HepG2 (cell line): ENCODE measurements around the gene USP7. TPM values are rescaled to one million over a fixed set of nuclear protein-coding genes. Genes with fewer than 3 reads are reported as not detected.

Experiments
- CBX1 ChIP-seq: IDR thresholded peaks from one replicate; pipeline ENCODE4 v1.6.1; 2016; ENCODE audit warnings: antibody characterized with exemption, low read depth
- ELF4 ChIP-seq: sonication (generic); formaldehyde crosslinking; IDR thresholded peaks from 2 replicates; pipeline ENCODE4 v1.5.0; 2020; ENCODE audit warnings: missing genetic modification reagents, mild to moderate bottlenecking, moderate library complexity, borderline replicate concordance
- GATAD1 ChIP-seq: IDR thresholded peaks from 2 replicates; pipeline ENCODE4 v1.6.1; 2016; ENCODE audit warnings: missing genetic modification reagents, missing compliant biosample characterization
- NFRKB ChIP-seq: fragments of 450-650 bp; IDR thresholded peaks from 2 replicates; pipeline ENCODE4 v1.6.1; 2017
- ZBTB38 ChIP-seq: sonication (generic); formaldehyde crosslinking; IDR thresholded peaks from 2 replicates; pipeline ENCODE4 v1.5.1; 2020; ENCODE audit warnings: mild to moderate bottlenecking, missing genetic modification reagents
- ZNF510 ChIP-seq: sonication (generic); formaldehyde crosslinking; IDR thresholded peaks from 2 replicates; pipeline ENCODE4 v1.4.0; 2020; ENCODE audit warnings: low read depth, mild to moderate bottlenecking, missing genetic modification reagents
- ZNF678 ChIP-seq: sonication (generic); formaldehyde crosslinking; IDR thresholded peaks from 2 replicates; pipeline ENCODE4 v1.4.0; 2020; ENCODE audit warnings: mild to moderate bottlenecking, missing genetic modification reagents
- polyA plus RNA-seq, 8 experiments: library from polyadenylated mRNA; depleted of rRNA in 3 of 8; stranded (reverse) in 7 of 8; unstranded in 1 of 8; fragments of >200 nt; fragmentation: Illumina TruSeq in 4 of 8; extraction: Trizol in 4 of 8; gene quantifications; 2 replicates each; pipeline versions ENCODE4 v1.2.1 to v1.2.3, GENCODE V29; 2011 to 2016; ENCODE audit warnings: low read depth in 4 of 8, missing spikeins in 1 of 8, mixed read lengths in 1 of 8; ENCODE audit not compliant: insufficient read depth in 1 of 8
- total RNA-seq, 5 experiments: library from RNA; depleted of rRNA; stranded (reverse); fragments of >200 nt; fragmentation: Illumina TruSeq; extraction: Trizol; gene quantifications; 2 replicates each; pipeline ENCODE4 v1.2.3, GENCODE V29; 2016; ENCODE audit warnings: low read depth in 1 of 5
- TF ChIP-seq, protein P1 (sequence below): sonication (generic); formaldehyde crosslinking; IDR thresholded peaks from 2 replicates; pipeline ENCODE4 v1.8.0; 2022; ENCODE audit warnings: missing genetic modification reagents, mild to moderate bottlenecking, moderate library complexity, borderline replicate concordance
- TF ChIP-seq, protein P2 (sequence below): sonication (generic); formaldehyde crosslinking; conservative IDR thresholded peaks from 2 replicates; pipeline ENCODE4 v1.4.0; 2020; ENCODE audit warnings: missing genetic modification reagents
- TF ChIP-seq, protein P3 (sequence below): sonication (generic); formaldehyde crosslinking; IDR thresholded peaks from 2 replicates; pipeline ENCODE4 v1.5.1; 2020; ENCODE audit warnings: missing genetic modification reagents, mild to moderate bottlenecking, borderline replicate concordance
- TF ChIP-seq, protein P4 (sequence below): sonication (generic); formaldehyde crosslinking; IDR thresholded peaks from 2 replicates; pipeline ENCODE4 v1.5.1; 2020; ENCODE audit warnings: mild to moderate bottlenecking, missing genetic modification reagents, moderate library complexity
- TF ChIP-seq, protein P5 (sequence below): sonication (generic); formaldehyde crosslinking; IDR thresholded peaks from 2 replicates; pipeline ENCODE4 v1.4.0; 2020; ENCODE audit warnings: mild to moderate bottlenecking, low read depth, missing genetic modification reagents
- TF ChIP-seq, protein P6 (sequence below): sonication (generic); formaldehyde crosslinking; IDR thresholded peaks from 2 replicates; pipeline ENCODE4 v1.4.0; 2020; ENCODE audit warnings: mild to moderate bottlenecking, missing genetic modification reagents
- TF ChIP-seq, protein P7 (sequence below): sonication (generic); formaldehyde crosslinking; IDR thresholded peaks from 2 replicates; pipeline ENCODE4 v1.5.0; 2020; ENCODE audit warnings: mild to moderate bottlenecking, low read depth, missing genetic modification reagents, borderline replicate concordance

The USP7 gene
- total and polyA plus RNA-seq, 2 of the 13 experiments (the other 11 are each of a cell fraction or from before 2014, with no cell fraction given): 52.5 to 173 TPM

DNA sequence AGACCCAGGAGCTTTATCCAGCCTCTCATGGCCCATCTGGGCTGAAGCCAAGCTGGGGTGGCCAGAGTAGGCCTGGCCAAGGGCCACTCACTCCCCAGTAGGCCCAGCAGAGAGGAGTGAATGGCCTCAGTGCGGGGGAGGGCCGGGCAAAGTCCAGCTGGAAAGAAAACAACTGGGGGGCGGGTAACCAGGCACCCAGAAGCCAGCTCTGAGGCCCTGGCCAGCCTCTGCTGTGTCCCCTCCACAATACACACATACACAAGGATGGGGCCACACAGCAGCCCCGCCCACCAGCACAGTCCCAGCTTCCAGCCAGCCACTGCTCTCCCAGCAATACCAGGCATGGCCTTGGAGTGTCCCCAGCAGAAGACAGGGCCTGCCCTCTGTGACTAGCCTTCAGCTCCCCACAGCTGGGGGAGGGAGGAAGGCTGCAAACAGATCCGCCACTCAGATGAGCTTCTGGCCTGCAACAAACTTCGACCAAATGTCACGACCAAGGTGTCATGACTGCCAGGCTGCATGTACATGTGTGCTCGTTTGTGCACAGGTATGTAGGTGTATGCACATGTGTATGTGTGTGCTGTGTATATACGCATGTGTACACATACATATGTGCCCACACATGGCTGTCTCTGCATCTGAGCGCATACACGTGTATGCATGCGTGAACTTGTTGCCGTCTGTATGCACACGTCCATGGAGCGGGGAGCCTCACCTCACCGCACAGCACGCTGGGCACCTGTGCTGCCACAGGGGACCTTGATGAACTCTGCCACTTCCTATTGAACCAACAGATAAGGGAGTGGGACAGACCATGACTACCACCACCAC is 99.9 kb downstream of the USP7 start (continued):
- TF ChIP-seq, protein P1, sequence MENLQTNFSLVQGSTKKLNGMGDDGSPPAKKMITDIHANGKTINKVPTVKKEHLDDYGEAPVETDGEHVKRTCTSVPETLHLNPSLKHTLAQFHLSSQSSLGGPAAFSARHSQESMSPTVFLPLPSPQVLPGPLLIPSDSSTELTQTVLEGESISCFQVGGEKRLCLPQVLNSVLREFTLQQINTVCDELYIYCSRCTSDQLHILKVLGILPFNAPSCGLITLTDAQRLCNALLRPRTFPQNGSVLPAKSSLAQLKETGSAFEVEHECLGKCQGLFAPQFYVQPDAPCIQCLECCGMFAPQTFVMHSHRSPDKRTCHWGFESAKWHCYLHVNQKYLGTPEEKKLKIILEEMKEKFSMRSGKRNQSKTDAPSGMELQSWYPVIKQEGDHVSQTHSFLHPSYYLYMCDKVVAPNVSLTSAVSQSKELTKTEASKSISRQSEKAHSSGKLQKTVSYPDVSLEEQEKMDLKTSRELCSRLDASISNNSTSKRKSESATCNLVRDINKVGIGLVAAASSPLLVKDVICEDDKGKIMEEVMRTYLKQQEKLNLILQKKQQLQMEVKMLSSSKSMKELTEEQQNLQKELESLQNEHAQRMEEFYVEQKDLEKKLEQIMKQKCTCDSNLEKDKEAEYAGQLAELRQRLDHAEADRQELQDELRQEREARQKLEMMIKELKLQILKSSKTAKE (CRISPR knock-in tag): peak; percentile 97
- TF ChIP-seq, protein P2, sequence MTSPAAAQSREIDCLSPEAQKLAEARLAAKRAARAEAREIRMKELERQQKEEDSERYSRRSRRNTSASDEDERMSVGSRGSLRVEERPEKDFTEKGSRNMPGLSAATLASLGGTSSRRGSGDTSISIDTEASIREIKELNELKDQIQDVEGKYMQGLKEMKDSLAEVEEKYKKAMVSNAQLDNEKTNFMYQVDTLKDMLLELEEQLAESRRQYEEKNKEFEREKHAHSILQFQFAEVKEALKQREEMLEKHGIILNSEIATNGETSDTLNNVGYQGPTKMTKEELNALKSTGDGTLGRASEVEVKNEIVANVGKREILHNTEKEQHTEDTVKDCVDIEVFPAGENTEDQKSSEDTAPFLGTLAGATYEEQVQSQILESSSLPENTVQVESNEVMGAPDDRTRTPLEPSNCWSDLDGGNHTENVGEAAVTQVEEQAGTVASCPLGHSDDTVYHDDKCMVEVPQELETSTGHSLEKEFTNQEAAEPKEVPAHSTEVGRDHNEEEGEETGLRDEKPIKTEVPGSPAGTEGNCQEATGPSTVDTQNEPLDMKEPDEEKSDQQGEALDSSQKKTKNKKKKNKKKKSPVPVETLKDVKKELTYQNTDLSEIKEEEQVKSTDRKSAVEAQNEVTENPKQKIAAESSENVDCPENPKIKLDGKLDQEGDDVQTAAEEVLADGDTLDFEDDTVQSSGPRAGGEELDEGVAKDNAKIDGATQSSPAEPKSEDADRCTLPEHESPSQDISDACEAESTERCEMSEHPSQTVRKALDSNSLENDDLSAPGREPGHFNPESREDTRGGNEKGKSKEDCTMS (CRISPR knock-in tag): no peak; the same call in 1 of the 2 replicates
- TF ChIP-seq, protein P3, sequence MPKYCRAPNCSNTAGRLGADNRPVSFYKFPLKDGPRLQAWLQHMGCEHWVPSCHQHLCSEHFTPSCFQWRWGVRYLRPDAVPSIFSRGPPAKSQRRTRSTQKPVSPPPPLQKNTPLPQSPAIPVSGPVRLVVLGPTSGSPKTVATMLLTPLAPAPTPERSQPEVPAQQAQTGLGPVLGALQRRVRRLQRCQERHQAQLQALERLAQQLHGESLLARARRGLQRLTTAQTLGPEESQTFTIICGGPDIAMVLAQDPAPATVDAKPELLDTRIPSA (CRISPR knock-in tag): no peak; the same call in 1 of the 2 replicates
- TF ChIP-seq, protein P4, sequence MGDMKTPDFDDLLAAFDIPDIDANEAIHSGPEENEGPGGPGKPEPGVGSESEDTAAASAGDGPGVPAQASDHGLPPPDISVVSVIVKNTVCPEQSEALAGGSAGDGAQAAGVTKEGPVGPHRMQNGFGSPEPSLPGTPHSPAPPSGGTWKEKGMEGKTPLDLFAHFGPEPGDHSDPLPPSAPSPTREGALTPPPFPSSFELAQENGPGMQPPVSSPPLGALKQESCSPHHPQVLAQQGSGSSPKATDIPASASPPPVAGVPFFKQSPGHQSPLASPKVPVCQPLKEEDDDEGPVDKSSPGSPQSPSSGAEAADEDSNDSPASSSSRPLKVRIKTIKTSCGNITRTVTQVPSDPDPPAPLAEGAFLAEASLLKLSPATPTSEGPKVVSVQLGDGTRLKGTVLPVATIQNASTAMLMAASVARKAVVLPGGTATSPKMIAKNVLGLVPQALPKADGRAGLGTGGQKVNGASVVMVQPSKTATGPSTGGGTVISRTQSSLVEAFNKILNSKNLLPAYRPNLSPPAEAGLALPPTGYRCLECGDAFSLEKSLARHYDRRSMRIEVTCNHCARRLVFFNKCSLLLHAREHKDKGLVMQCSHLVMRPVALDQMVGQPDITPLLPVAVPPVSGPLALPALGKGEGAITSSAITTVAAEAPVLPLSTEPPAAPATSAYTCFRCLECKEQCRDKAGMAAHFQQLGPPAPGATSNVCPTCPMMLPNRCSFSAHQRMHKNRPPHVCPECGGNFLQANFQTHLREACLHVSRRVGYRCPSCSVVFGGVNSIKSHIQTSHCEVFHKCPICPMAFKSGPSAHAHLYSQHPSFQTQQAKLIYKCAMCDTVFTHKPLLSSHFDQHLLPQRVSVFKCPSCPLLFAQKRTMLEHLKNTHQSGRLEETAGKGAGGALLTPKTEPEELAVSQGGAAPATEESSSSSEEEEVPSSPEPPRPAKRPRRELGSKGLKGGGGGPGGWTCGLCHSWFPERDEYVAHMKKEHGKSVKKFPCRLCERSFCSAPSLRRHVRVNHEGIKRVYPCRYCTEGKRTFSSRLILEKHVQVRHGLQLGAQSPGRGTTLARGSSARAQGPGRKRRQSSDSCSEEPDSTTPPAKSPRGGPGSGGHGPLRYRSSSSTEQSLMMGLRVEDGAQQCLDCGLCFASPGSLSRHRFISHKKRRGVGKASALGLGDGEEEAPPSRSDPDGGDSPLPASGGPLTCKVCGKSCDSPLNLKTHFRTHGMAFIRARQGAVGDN (CRISPR knock-in tag): peak; percentile 99
- TF ChIP-seq, protein P5, sequence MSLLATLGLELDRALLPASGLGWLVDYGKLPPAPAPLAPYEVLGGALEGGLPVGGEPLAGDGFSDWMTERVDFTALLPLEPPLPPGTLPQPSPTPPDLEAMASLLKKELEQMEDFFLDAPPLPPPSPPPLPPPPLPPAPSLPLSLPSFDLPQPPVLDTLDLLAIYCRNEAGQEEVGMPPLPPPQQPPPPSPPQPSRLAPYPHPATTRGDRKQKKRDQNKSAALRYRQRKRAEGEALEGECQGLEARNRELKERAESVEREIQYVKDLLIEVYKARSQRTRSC (CRISPR knock-in tag): peak; percentile 96
- TF ChIP-seq ZNF678 (CRISPR knock-in tag): peak; percentile 77; the same call in 1 of the 2 replicates
- TF ChIP-seq, protein P6, sequence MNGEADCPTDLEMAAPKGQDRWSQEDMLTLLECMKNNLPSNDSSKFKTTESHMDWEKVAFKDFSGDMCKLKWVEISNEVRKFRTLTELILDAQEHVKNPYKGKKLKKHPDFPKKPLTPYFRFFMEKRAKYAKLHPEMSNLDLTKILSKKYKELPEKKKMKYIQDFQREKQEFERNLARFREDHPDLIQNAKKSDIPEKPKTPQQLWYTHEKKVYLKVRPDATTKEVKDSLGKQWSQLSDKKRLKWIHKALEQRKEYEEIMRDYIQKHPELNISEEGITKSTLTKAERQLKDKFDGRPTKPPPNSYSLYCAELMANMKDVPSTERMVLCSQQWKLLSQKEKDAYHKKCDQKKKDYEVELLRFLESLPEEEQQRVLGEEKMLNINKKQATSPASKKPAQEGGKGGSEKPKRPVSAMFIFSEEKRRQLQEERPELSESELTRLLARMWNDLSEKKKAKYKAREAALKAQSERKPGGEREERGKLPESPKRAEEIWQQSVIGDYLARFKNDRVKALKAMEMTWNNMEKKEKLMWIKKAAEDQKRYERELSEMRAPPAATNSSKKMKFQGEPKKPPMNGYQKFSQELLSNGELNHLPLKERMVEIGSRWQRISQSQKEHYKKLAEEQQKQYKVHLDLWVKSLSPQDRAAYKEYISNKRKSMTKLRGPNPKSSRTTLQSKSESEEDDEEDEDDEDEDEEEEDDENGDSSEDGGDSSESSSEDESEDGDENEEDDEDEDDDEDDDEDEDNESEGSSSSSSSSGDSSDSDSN: peak; percentile 99
- TF ChIP-seq NFRKB: no peak
- TF ChIP-seq ELF4 (CRISPR knock-in tag): peak; percentile 83; the same call in 1 of the 2 replicates
- peak; percentile 90 for TF ChIP-seq ZNF510 (CRISPR knock-in tag)
- TF ChIP-seq ZBTB38 (CRISPR knock-in tag): peak; percentile 87
- TF ChIP-seq GATAD1: peak; percentile 81
- TF ChIP-seq CBX1: peak; percentile 71
- TF ChIP-seq, protein P7, sequence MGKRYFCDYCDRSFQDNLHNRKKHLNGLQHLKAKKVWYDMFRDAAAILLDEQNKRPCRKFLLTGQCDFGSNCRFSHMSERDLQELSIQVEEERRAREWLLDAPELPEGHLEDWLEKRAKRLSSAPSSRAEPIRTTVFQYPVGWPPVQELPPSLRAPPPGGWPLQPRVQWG (CRISPR knock-in tag): no peak; the same call in 1 of the 2 replicates
